DND-41 (cell line): Measurements from ENCODE around the gene MMD.

Experiments
- ATAC-seq: fragments of 200-7000 bp; cut with Tn5 transposase; 3 replicates; pipeline ENCODE4 v1.9.1; 2021; ENCODE audit warnings: low read depth; ENCODE audit not compliant: insufficient read depth
- DNase-seq: peaks from one replicate; pipeline ENCODE4 v3.0.0-alpha.2; 2020
- H2AFZ ChIP-seq: 2 replicates; pipeline ENCODE4 v1.6.0; 2012; ENCODE audit warnings: low read depth, low read length
- H3K27ac ChIP-seq: 2 replicates; pipeline ENCODE4 v1.5.1; 2012; ENCODE audit warnings: low read length, inconsistent platforms
- H3K27me3 ChIP-seq: fragments of 200-600 bp; sonication (generic); 2 replicates; pipeline ENCODE4 v1.6.0; 2012; ENCODE audit warnings: low read length, mild to moderate bottlenecking, inconsistent platforms; ENCODE audit not compliant: insufficient read depth, poor library complexity
- H3K36me3 ChIP-seq: 2 replicates; pipeline ENCODE4 v1.5.1; 2012; ENCODE audit warnings: low read length, inconsistent platforms; ENCODE audit not compliant: insufficient read depth
- H3K4me1 ChIP-seq: 2 replicates; pipeline ENCODE4 v1.5.1; 2012; ENCODE audit warnings: mild to moderate bottlenecking, low read length; ENCODE audit not compliant: insufficient read depth
- H3K4me2 ChIP-seq: 2 replicates; pipeline ENCODE4 v1.6.0; 2012; ENCODE audit warnings: mild to moderate bottlenecking, moderate library complexity, low read length, inconsistent platforms; ENCODE audit not compliant: insufficient read depth
- H3K4me3 ChIP-seq, 2 experiments: fragments of 200-600 bp in 1 of 2; shearing (Covaris generic) in 1 of 2; 2 replicates each; pipeline ENCODE4 v1.5.1; 2012 to 2016; ENCODE audit warnings: inconsistent platforms in 2 of 2, low read length in 2 of 2, mild to moderate bottlenecking in 2 of 2, low read depth in 1 of 2, moderate library complexity in 1 of 2
- H3K79me2 ChIP-seq: 2 replicates; pipeline ENCODE4 v1.6.0; 2012; ENCODE audit warnings: low read length, inconsistent platforms; ENCODE audit not compliant: insufficient read depth
- H3K9ac ChIP-seq: 2 replicates; pipeline ENCODE4 v1.6.0; 2012; ENCODE audit warnings: low read depth, mild to moderate bottlenecking, inconsistent platforms, low read length, moderate library complexity
- H3K9me3 ChIP-seq: 2 replicates; pipeline ENCODE4 v1.5.1; 2012; ENCODE audit warnings: low read length, moderate library complexity, mild to moderate bottlenecking, inconsistent platforms; ENCODE audit not compliant: insufficient read depth, severe bottlenecking
- H4K20me1 ChIP-seq: 2 replicates; pipeline ENCODE4 v1.6.0; 2012; ENCODE audit warnings: low read length; ENCODE audit not compliant: insufficient read depth
- EZH2 ChIP-seq: IDR thresholded peaks from 3 replicates; pipeline ENCODE4 v1.6.1; 2012; ENCODE audit warnings: borderline replicate concordance, low read depth, mild to moderate bottlenecking, moderate library complexity, low read length, inconsistent platforms; ENCODE audit not compliant: severe bottlenecking
- TF ChIP-seq, protein P1 (sequence below): IDR thresholded peaks from 2 replicates; pipeline ENCODE4 v1.5.1; 2012; ENCODE audit warnings: borderline replicate concordance, low read length, moderate library complexity, mild to moderate bottlenecking; ENCODE audit not compliant: poor library complexity, severe bottlenecking; ENCODE audit errors: extremely low read depth

The MMD gene

DNA sequence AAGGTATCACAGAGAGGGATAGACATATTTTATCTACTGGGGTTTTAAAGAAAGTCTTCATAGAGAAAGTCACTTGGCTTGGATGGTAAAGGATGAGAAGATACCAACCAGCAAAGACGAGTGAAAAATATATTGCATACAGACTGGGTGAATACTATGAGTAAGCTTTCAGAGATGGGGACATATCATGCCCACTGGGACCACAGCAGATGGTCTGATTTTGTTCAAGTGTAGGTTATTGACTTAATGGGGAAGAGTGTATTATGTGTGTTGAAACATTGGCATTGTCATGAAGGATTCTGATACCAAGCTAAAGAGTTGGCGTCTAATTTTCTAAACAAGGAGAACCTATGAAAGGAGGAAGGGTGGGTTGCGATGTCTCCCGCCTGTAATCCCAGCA is 13.8 kb upstream of the MMD start:
- no peak for DNase-seq
- Histone ChIP-seq H3K4me3 (no peak overlapping the region), H3K4me2 (no peak overlapping the region), H3K36me3 (no peaks in the 10 kb centered on the region), H3K9ac (no peak overlapping the region), H3K4me1 (no peaks in the 10 kb centered on the region), H3K27ac (no peak overlapping the region), H3K9me3 (no peaks in the 10 kb centered on the region), H3K79me2 (no peaks in the 10 kb centered on the region), H3K27me3 (no peaks in the 10 kb centered on the region), H2AFZ (no peak overlapping the region), H4K20me1 (no peaks in the 10 kb centered on the region)
- no peak for ATAC-seq
- TF ChIP-seq, protein P1, sequence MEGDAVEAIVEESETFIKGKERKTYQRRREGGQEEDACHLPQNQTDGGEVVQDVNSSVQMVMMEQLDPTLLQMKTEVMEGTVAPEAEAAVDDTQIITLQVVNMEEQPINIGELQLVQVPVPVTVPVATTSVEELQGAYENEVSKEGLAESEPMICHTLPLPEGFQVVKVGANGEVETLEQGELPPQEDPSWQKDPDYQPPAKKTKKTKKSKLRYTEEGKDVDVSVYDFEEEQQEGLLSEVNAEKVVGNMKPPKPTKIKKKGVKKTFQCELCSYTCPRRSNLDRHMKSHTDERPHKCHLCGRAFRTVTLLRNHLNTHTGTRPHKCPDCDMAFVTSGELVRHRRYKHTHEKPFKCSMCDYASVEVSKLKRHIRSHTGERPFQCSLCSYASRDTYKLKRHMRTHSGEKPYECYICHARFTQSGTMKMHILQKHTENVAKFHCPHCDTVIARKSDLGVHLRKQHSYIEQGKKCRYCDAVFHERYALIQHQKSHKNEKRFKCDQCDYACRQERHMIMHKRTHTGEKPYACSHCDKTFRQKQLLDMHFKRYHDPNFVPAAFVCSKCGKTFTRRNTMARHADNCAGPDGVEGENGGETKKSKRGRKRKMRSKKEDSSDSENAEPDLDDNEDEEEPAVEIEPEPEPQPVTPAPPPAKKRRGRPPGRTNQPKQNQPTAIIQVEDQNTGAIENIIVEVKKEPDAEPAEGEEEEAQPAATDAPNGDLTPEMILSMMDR = no peak
- no peak for TF ChIP-seq EZH2

DNA sequence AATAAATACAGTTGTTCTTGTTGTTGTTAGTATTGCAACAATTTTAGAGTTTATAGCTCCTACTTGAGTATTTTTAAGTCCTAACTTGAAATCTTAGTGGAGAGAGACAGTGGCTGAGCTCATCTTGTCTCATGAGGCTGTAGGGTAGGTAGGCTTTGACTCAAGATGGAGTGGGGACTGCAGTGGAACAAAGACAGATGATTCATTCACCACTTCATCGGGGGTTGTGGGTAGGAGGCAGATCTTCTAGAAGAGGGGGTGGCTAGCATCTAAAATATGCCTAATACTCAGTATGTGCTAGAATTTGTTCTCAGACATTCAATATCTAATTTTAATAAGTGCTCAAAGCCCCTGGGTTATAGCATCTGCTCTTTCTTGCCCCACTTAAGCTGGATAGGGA is 13.1 kb upstream of the MMD start:
- Histone ChIP-seq H3K27ac (no peak overlapping the region), H3K4me1 (no peaks in the 10 kb centered on the region), H3K79me2 (no peaks in the 10 kb centered on the region), H3K4me3 (no peak overlapping the region), H2AFZ (no peak overlapping the region), H4K20me1 (no peaks in the 10 kb centered on the region), H3K9ac (no peak overlapping the region), H3K9me3 (no peaks in the 10 kb centered on the region), H3K36me3 (no peaks in the 10 kb centered on the region), H3K27me3 (no peaks in the 10 kb centered on the region), H3K4me2 (no peak overlapping the region)
- no peak for TF ChIP-seq EZH2
- TF ChIP-seq, protein P1 = no peak
- ATAC-seq (no peak), DNase-seq (no peak)

DNA sequence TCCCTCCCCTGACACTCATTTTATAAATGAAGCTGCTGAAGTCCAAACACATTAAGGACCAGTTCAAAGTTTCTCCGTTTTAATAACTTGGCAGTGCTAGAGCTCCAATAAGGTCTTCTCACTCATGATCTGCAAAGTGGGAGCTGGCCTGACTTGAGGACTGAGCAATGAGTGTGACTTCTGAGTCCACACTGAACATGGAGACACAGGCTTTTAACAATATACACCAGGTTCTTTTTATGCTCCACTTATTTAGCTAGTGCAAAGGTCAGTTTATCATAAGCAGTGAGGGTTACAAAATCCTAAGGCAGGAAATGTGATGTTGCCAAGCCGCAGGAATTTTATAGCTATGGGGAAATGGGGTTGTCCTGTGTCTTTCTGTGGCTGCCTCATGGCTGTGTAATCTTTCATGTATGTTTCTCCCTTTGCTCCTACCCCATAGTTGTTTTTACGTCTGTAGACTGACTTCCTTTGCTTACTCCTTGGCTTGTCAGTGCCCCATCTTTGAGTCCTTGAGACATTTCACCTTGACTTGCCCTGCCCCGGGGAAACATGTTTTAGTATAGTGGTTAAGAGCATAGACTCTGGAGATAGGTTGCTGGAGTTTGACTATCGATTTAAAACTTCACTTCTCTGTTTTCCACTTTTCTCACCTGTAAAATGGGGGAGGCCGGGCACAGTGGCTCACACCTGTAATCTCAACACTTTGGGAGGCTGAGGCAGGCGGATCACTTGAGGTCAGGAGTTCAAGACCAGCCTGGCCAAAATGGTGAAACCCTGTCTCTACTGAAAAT is 12.2 kb upstream of the MMD start:
- no peak overlapping the region for H3K4me2 ChIP-seq
- H3K9ac ChIP-seq = no peak overlapping the region
- no peaks in the 10 kb centered on the region for H3K4me1 ChIP-seq
- ATAC-seq = no peak
- H3K36me3 ChIP-seq = no peaks in the 10 kb centered on the region
- no peak for TF ChIP-seq EZH2
- TF ChIP-seq, protein P1 = no peak
- H2AFZ ChIP-seq = no peak overlapping the region
- no peak overlapping the region for H3K27ac ChIP-seq
- no peak for DNase-seq
- no peaks in the 10 kb centered on the region for H3K9me3 ChIP-seq
- H4K20me1 ChIP-seq = no peaks in the 10 kb centered on the region
- no peak overlapping the region for H3K4me3 ChIP-seq
- H3K79me2 ChIP-seq = no peaks in the 10 kb centered on the region
- no peaks in the 10 kb centered on the region for H3K27me3 ChIP-seq
